HG02981 (cell line): ENCODE measurements around the gene EPHA8.

ENCODE experiments used
- ATAC-seq: cut with Tn5 transposase; IDR thresholded peaks from one replicate; pipeline ENCODE4 v1.9.1; 2021; ENCODE audit warnings: mild to moderate bottlenecking, moderate library complexity; ENCODE audit not compliant: unreplicated experiment

The EPHA8 gene

DNA sequence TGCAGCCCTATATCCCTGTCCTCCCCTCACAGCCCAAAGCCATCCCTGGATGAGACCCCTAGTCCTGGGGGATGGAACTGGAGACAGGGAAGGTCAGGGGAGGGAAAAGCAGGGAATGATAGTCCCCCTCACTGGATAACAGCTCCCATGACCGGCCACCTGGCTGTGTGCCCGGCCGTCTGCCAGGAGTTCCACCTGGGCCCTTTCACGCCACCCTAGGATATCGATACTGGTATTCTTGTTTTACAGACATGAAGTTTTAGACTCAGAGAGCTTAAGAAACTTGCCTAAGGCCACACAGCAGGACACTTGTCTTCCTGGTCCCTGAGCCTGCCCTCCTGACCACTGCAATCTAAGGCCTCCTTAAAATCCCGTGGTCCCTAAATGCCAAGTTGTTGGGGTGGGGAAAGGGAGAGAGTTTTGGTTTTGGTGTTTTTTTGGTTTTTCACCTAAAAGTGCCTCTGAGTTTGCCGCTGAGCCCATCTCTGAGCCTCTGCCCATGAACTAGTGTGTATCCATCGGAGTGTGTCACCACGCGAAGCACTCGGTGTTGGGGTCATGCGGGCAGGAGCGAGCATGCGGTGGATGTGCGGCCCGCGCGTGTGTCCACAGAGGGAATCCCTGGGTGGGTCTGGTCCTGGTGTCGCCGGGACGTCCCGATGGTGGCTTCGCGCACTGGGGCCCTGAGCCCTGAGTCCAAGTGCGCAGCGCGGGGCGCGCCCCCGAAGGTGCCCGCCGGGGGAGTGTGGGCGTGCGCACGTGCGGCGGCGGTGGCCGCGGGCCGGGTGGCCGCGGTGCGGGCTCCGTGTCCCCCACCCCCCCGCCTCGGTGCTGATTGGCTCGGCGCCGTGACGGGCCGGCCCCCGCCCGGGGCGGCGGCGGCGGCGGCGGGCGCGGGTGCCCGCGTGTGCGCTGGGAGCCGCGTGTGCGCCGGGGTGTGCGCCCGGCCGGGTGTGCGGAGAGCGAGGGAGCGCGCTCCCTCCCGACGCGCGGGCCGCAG is at the start of gene EPHA8:
TSS of gene EPHA8 (plus strand) at position 906 of the 1,000 bp plus-strand sequence. CDS start 147 bp downstream, outside the sequence.
- no peak for ATAC-seq

DNA sequence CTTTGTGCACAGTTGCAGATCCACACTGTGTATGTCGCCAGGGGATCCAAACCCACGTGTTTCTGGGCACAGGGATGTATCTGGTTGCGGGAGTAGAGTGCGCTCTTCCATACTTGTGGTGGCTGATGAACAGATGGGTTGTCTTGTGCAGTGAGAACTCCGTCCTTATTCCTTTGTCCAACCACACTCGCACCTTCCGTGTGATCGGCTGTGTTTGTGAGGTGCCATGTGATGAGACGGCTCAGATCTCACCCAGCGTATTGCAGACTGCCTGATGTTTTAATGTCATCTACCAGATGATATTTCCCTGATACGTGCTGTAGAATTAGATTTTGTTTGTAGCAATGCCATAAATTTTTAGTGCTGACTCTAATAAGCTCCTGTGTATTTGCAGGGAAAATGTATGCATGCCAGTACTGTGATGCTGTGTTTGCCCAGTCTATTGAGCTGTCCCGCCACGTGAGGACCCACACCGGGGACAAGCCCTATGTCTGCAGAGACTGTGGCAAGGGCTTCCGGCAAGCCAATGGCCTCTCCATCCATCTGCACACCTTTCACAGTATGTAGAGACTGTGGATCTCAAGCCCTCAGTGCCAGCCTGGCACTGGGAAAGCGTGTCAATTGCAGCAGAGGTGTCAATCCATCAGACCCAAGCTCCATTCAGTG is 46.2 kb upstream of the EPHA8 start:
- no peak for ATAC-seq

- ATAC-seq: no peak
These were observed 45.3 kb upstream of the EPHA8 start for GRCh38 chr1:22517956-22518355.

DNA sequence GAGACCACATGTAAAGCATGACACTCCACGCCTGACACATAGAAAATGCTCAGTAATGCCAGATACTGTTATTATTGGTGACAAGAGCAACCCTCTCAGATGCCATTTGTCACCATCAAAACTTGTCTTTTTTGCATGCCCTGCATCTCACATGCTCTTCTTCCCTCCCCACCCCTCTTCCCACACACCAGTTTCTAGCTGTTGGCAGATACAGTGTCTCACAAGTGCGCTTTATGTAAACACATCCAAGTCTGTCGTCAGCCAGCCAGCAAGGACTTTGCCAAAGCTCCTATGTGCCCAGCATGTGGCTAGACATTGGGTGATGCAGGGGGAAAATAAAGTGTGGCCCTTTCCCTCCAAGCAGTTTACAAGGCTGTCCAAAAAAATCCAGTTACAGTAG is 44.9 kb upstream of the EPHA8 start:
- no peak for ATAC-seq

DNA sequence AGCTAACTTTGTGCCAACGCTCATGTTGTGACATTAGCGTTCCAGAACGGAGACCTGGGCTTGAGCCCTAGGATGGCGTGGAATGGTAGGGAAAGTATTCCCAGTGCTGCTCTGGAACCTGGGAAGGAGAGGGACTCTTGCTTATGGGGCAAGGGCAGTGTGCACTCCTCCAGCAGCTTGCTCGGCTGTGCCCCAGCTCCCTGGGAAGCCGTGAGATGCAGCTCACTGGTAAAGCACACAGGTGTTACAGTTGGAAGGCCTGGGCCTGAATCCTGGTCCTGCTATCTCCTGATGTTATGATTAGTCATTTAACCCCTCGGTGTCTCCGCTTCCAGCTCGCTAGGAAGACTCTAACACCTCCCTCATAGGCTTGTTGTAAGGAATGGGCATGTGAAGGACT is 42.4 kb upstream of the EPHA8 start:
- no peak for ATAC-seq

- no peak for ATAC-seq
These were observed 41.6 kb upstream of the EPHA8 start for GRCh38 chr1:22521692-22522091.

DNA sequence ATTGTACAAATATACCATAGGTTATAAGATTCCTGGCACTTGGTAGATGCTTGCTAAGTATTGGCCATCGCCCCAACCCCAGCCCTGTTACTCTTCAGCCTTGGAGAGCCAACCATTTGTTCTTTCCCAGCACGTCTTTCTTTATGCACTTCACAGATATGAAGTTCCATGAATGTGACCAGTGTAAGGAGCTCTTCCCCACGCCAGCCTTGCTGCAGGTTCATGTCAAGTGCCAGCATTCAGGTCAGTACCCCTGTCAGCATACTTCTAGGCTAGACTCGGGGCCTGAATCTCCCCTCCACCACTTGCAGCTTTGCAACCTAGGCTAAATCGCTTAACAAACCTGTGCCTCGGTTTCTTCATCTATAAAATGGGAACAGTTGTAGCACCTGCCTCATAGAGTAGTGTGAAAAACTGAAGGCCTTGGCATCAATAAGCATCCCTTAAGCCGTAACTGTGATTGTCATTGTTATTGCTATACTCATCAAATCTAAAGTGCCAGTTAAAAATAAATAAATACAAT is 41.0 kb upstream of the EPHA8 start:
- no peak for ATAC-seq

- ATAC-seq: no peak
These were observed 38.8 kb upstream of the EPHA8 start for GRCh38 chr1:22524481-22524880.

DNA sequence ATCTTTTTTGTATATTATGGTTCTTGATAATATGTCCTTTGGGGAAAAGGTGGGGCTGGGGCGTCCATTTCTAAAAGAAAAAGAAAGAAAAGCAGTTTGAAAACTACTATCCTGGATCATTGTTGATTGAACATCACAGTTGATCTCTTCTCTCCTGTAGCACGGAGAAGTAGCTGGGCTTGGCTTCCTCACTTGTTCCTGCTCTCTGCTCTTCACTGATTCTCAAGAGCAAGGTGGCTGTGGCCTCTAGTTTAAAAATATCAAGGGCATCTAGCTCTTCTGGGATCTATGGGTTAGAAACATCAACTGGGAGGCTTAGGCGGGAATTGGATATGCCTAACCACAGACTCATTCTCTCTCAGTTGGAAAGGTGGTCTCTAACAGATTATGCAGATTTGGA is 38.1 kb upstream of the EPHA8 start:
- ATAC-seq: no peak

DNA sequence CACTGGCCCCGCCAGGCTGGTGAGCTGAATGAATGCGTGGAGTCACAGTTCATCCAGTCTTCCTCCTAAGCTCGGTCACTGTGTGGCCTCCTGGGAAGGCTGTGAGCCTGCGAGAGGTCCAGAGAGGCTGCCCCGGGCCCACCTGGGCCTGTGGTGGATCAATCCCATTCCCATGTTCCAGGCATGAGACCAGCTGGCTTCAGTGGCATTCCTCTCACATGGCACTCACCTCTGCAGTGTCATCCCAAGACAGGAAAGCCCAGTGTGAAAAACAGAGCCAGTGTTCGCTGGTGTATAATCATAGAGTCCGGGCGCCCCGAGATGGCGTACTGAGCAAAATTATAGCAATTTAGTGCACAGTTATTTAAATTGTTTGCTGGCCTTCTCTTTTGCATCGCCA is 37.6 kb upstream of the EPHA8 start:
- ATAC-seq: no peak

GRCh38 chr1:22526098-22526497 is 37.2 kb upstream of the EPHA8 start:
- no peak for ATAC-seq

GRCh38 chr1:22526677-22527076 is 36.6 kb upstream of the EPHA8 start:
- no peak for ATAC-seq

DNA sequence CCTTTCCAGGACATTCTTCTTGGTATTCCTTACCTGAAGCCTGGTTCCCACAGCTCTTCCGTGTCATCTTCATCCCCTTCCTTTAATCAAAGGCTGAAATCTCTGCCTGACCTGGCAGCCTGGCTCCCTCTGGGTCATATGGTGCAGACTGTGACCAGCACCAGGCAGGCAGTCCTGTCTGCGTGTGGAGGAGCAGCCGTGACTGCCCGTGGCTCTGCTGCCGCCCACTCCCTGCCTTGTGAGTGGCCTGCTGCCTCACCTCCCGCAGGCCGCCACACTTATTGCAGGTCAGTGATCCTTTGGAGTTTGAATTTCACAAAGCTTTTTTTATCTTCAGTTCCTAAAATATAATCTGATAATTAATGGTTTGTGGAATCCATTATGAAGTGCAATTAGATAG is 36.2 kb upstream of the EPHA8 start:
- ATAC-seq: no peak

GRCh38 chr1:22527555-22528296 is 35.6 kb upstream of the EPHA8 start:
- no peak for ATAC-seq

DNA sequence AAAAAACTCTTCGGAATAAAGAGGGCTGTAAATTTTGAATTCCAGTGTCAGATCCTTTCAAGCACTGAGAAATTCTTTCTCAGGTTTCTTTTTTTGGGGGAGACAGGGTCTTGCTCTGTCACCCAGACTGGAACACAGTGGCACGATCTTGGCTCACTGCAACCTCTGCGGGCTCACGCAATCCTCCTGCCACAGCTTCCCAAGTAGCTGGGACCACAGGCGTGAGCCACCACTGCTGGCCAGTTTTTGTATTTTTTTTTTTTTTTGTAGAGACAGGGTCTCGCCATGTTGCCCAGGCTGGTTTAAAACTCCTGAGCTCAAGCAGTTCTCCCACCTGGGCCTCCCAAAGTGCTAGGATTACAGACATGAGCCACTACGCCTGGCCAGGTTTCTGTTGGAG is 34.8 kb upstream of the EPHA8 start:
- no peak for ATAC-seq

GRCh38 chr1:22529901-22530621 is 33.2 kb upstream of the EPHA8 start:
- no peak for ATAC-seq

DNA sequence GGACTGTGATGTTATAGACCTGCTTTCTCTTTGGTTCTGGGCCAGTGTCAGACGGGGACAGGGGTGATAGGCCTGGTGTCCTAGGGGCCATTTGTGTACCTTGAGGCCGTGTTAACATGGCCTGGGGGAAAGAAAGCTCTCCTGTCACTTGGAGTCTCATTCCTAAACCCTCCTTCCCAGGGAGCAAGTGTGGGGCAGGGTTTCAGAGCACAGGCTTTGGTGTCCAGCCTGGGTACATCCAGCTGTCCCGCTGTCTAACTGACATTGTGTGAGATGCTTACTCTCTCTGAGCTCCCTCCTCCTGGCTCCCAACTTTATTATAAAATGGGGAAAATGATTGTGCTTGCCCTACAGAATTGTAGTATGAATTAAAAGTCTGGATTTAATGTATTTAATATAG is 32.6 kb upstream of the EPHA8 start:
- ATAC-seq: no peak

DNA sequence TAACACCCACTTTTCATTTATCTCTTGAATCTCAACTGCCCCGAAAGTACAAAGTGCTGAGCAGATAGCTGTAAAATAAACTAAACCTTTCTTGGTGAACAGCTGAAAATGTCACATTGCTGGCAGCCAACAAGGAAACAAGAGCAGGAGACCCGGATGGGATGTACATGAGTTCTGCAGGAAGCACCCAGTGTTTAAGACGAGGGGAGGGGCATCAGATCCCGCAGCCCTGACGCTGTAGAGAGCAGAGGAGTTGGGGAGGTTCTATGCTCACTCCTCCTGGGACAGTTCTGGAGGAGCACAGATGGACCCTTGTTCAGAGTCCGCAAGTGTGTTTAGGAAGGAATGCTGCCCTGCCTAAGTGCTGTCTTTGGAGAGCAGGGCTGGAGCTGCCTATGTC is 32.0 kb upstream of the EPHA8 start:
- ATAC-seq: no peak

GRCh38 chr1:22533244-22533895 is 29.9 kb upstream of the EPHA8 start:
- ATAC-seq: no peak

DNA sequence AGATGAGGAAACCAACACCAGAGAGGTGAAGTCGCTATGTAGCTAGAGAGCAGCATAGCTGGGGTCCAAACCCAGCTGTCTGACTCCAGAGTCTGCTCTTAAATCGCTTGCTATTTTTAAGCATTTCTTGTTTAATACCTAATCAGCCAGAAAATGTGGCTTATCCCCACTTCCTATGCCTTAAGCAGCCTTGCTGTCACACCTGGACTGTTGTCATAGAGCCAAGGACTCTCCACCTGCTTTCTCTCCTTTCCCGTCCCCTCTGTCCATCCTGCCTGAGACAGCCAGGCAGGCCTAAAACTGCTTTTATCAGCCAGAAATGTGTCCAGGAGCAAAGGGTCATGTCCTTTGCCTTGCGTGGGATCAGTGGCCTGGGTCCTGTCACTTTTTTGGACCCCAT is 28.3 kb upstream of the EPHA8 start:
- no peak for ATAC-seq
